Heart left ventricle (tissue), 13 donors: ENCODE data around the gene PPP1R1A.

Experiments
- POLR2A ChIP-seq, 2 donors: fragments of 450-650 bp; IDR thresholded peaks; one replicate each; pipeline ENCODE4 v1.6.1; 2017; ENCODE audit warnings: antibody characterized with exemption in 2 of 2, mild to moderate bottlenecking in 2 of 2, moderate library complexity in 2 of 2
- TF ChIP-seq, protein P1 (sequence below), 12 donors: fragments of 200-600 bp; sonication (generic) in 4 of 12; IDR thresholded peaks; one replicate each; pipeline versions ENCODE4 v1.5.0 to v1.8.0; 2018 to 2022; ENCODE audit warnings: antibody characterized with exemption in 12 of 12, mild to moderate bottlenecking in 5 of 12
- donor health status: ischemic (EF 13 %, LVEDD 7.1; RV severe dilation, severe dysfunction).
- donor health status: DM: no; HTN: yes; CAD: no.
- donor health status: DM: no; HTN: no; CAD: no.
- donor health status: ischemic (EF 25% LVEDD 6.9; RV normal size, moderate dysfunction).
- donor health status: ischemic (EF 25% LVEDD 5.7; RV mildly dilated, moderate dysfunction).
- donor health status: ischemic (EF 35%, LVEDD 5.7; RV mildly dilated, moderate dysfunction).
- donor health status: nonischemic (EF 11% LVEDD 7.7; RV severe dilation, severe dysfunction).
- donor health status: DM: yes; HTN: yes; CAD: no.
- donor health status: PGD.
- donor health status: ischemic (EF 29% LVEDD 5.4; RV normal size, mild dysfunction).
- donor health status: nonischemic (EF 23%, LVEDD 6.1; RV moderate dilation, normal function).

DNA sequence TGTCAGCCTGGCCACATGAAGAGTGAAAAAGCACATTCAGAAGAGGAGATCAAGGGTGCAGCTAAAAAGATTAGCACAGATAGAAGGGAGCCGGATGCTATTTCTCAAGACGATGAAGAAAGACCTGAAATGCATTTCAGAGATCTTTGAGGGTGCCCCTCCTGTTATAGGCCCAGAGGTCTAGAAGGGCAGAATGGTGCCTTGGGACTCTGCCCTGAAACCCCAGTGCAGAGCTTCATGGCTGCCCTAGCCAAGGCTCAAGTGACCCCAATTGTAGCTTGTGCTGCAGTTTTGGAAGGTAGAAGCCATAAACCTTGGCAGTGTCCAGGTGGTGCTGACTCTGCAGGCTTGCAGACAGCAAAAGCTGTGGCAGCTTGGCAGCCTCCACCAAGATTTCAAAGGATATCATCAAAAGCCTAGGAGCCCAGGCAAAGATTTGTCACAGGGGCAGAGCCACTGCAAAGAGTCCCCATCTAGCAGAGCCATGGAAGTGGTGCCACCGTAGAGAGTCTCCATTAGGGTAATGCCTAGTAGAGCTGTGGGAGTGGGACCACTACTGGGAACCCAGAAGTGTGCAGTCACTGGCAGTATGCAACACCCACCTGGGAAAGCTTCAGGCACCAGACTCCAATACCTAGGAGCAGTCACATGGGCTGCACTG is 39.9 kb upstream of the PPP1R1A start:
- TF ChIP-seq, protein P1, sequence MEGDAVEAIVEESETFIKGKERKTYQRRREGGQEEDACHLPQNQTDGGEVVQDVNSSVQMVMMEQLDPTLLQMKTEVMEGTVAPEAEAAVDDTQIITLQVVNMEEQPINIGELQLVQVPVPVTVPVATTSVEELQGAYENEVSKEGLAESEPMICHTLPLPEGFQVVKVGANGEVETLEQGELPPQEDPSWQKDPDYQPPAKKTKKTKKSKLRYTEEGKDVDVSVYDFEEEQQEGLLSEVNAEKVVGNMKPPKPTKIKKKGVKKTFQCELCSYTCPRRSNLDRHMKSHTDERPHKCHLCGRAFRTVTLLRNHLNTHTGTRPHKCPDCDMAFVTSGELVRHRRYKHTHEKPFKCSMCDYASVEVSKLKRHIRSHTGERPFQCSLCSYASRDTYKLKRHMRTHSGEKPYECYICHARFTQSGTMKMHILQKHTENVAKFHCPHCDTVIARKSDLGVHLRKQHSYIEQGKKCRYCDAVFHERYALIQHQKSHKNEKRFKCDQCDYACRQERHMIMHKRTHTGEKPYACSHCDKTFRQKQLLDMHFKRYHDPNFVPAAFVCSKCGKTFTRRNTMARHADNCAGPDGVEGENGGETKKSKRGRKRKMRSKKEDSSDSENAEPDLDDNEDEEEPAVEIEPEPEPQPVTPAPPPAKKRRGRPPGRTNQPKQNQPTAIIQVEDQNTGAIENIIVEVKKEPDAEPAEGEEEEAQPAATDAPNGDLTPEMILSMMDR (IDR thresholded peaks at IDR 0.05): no peak
- TF ChIP-seq POLR2A (IDR thresholded peaks at IDR 0.05): no peak
